Muscle of leg (tissue), 11 donors: Measurements from ENCODE around the gene UTY. TPM values are rescaled to one million over a fixed set of nuclear protein-coding genes. Genes with fewer than 3 reads are reported as not detected.
A peak's percentile ranks its signal among the peaks of the same experiment; 100 is the strongest.
"Not testable (repeated sequence)": the region's sequence is repeated elsewhere in the genome, so short reads cannot be mapped to it uniquely, and the experiment has no call there.

Source experiments
- DNase-seq: peaks from one replicate; pipeline ENCODE4 v3.0.0; 2013
- H3K27ac ChIP-seq: one replicate; pipeline ENCODE4 v1.5.1; 2013; ENCODE audit warnings: mild to moderate bottlenecking, low read length, control low read depth
- H3K27me3 ChIP-seq: one replicate; pipeline ENCODE4 v1.6.1; 2013; ENCODE audit warnings: low read length; ENCODE audit not compliant: control insufficient read depth, insufficient read depth
- H3K36me3 ChIP-seq: one replicate; pipeline ENCODE4 v1.6.1; 2013; ENCODE audit warnings: low read length; ENCODE audit not compliant: control insufficient read depth, insufficient read depth
- H3K4me1 ChIP-seq: one replicate; pipeline ENCODE4 v1.6.1; 2013; ENCODE audit warnings: low read length; ENCODE audit not compliant: control insufficient read depth, insufficient read depth
- H3K4me3 ChIP-seq: one replicate; pipeline ENCODE4 v1.5.1; 2013; ENCODE audit warnings: low read length, control low read depth
- H3K9me3 ChIP-seq: replicated peaks from 2 replicates; pipeline ENCODE4 v1.6.1; 2013; ENCODE audit warnings: low read depth, low read length; ENCODE audit not compliant: control insufficient read depth
- WGBS: methylation state at CpG from one replicate; pipeline ENCODE4 v1.1.5; 2013; ENCODE audit warnings: missing lambda C conversion rate; ENCODE audit not compliant: insufficient coverage; 5-methylcytosine and 5-hydroxymethylcytosine counted together
- polyA plus RNA-seq, 8 donors: library from polyadenylated mRNA; unstranded; fragments of 120-200 nt; gene quantifications; one replicate each; pipeline versions ENCODE4 v1.2.1 to v1.2.3, GENCODE V29; 2013; ENCODE audit warnings: inconsistent platforms in 1 of 8, low replicate concordance in 1 of 8; ENCODE audit not compliant: insufficient read length in 8 of 8, insufficient read depth in 1 of 8
- total RNA-seq: library from RNA; stranded (reverse); fragments of 120-200 nt; gene quantifications from one replicate; pipeline ENCODE4 v1.2.4, GENCODE V29; 2013

The UTY gene
- total and polyA plus RNA-seq, 9 donors, result 8.4 to 13.8 (median 10.3) TPM; not detected in 1

GRCh38 chrY:13330651-13331050 is 149.2 kb downstream of the UTY start:
- Histone ChIP-seq H3K36me3 (no peaks in the 10 kb centered on the region), H3K27ac (no peak overlapping the region), H3K27me3 (no peaks in the 10 kb centered on the region), H3K4me3 (no peak overlapping the region), H3K4me1 (no peaks in the 10 kb centered on the region), H3K9me3 (no peaks in the 10 kb centered on the region)
- DNase-seq, result no peak
- WGBS, result no CpG with 5 or more reads among the region's 2 CpGs

DNA sequence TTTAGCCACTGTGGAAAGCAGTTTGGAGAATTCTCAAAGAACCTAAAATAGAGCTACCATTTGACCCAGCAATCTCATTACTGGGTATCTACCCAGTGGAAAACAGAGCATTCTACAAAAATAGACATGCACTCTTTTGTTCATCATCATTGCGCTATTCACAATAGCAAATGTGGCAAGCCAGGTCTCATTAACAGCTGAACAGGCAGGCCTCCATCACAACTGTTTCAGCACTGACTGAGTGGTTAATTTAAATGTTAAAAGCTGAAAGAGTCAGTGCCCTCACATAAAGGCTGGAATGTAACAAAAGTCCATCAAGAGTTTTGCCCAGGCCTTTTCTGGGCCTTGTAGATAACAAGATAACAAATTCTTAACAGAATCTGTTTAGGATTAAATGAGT is 166.9 kb downstream of the UTY start:
- no peaks in the 10 kb centered on the region for H3K4me1 ChIP-seq
- H3K27me3 ChIP-seq, result no peaks in the 10 kb centered on the region
- H3K9me3 ChIP-seq, result no peaks in the 10 kb centered on the region
- no peak overlapping the region for H3K27ac ChIP-seq
- WGBS, result no CpG with 5 or more reads among the region's 1 CpG
- DNase-seq, result no peak
- H3K36me3 ChIP-seq, result no peaks in the 10 kb centered on the region
- no peak overlapping the region for H3K4me3 ChIP-seq

DNA sequence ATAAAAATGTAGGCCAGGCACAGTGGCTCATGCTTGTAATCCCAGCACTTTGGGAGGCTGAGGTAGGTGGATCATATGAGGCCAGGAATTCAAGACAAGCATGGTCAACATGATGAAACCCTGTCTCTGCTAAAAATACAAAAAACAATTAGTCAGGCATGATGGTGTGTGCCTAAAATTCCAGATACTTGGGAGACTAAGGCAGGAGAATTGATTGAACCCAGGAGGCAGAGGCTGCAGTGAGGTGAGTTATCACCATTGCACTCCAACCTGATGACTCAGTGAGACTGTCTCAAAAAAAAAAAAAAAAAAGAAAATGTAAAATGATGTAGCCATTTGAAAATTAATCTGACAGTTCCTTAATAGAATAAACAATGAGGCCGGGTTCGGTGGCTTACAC is 171.9 kb downstream of the UTY start:
- WGBS, result no CpG with 5 or more reads among the region's 2 CpGs
- no peaks in the 10 kb centered on the region for H3K4me1 ChIP-seq
- no peak for DNase-seq
- no peak overlapping the region for H3K4me3 ChIP-seq
- no peaks in the 10 kb centered on the region for H3K9me3 ChIP-seq
- H3K36me3 ChIP-seq, result no peaks in the 10 kb centered on the region
- no peaks in the 10 kb centered on the region for H3K27me3 ChIP-seq
- no peak overlapping the region for H3K27ac ChIP-seq

DNA sequence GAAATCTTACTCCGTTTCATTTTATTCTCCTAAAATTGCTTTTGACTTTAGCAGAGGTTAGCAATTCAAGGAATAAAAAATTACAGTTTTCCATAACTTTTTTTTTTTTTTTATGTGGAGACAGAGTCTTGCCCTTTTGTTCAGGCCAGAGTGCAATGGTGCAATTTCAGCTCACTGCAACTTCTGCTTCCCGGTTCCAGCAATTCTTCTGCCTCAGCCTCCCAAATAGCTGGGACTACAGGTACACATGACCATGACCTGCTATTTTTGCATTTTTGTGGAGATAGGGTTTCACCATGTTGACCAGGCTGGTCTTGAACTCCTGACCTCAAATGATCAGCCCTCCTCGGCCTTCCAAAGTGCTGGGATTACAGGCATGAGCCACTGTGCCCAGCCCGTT is 179.0 kb downstream of the UTY start:
- no peak overlapping the region for H3K27ac ChIP-seq
- no peaks in the 10 kb centered on the region for H3K27me3 ChIP-seq
- H3K4me3 ChIP-seq, result no peak overlapping the region
- no CpG with 5 or more reads among the region's 4 CpGs for WGBS
- no peaks in the 10 kb centered on the region for H3K9me3 ChIP-seq
- no peaks in the 10 kb centered on the region for H3K36me3 ChIP-seq
- DNase-seq, result no peak
- no peaks in the 10 kb centered on the region for H3K4me1 ChIP-seq

DNA sequence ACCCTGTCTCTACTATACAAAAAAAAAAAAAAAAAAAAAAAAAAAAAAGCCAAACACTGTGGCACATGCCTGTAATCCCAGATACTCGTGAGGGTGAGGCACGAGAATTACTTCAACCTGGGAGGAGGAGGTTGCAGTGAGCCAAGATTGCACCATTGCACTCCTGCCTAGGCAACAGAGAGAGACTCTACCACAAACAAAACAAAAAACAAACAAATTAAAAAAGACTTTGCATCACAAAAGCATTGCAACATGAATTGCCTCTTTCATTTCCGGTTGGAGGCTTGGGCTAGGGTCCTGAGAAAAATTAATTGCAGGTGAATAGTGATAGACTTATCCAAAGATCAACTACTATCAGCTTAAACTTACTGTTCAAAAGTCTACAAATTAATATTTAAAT is 180.4 kb downstream of the UTY start:
- Histone ChIP-seq H3K4me3 (no peak overlapping the region), H3K4me1 (no peaks in the 10 kb centered on the region), H3K27ac (no peak overlapping the region), H3K36me3 (no peaks in the 10 kb centered on the region), H3K27me3 (no peaks in the 10 kb centered on the region), H3K9me3 (no peaks in the 10 kb centered on the region)
- no CpG with 5 or more reads among the region's 3 CpGs for WGBS
- DNase-seq, result no peak

DNA sequence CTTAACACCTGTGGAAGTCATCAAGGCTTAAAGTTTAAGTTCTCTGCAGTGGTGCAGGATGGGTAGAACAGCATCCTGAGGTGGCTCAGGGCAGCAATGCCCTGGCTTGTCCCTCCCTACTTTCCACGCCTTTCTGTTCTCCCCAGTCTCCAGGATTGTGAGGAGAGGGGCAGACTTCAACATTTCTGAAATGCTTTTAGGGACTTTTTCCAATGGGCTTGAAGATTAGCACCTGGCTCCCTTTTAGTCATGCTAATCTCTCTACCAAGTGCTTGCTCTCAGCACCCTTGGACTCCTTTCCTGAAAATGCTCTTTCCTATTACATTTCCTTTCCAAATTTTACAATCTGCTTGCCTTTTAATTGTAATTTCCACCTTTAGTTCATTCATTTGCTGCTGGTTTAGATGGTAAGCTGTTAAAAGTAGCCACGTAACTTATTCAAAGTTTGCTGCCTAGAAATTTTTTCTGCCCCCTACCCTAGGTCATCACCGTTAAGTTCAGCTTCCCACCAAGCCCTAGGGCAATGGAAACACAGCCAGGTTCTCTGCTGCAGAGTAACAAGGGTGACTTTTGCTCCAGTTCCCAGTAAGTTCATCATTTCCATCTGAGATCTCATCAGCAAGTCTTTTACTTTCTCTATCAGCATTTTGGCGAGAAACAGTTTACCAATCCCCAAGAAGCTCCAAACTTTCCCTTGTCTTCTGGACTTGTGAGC is 183.5 kb downstream of the UTY start:
- Histone ChIP-seq H3K4me3 (no peak overlapping the region), H3K9me3 (no peaks in the 10 kb centered on the region), H3K27ac (no peak overlapping the region), H3K36me3 (no peaks in the 10 kb centered on the region), H3K27me3 (no peaks in the 10 kb centered on the region), H3K4me1 (no peaks in the 10 kb centered on the region)
- DNase-seq, result no peak
- WGBS, result no CpG with 5 or more reads among the region's 4 CpGs

DNA sequence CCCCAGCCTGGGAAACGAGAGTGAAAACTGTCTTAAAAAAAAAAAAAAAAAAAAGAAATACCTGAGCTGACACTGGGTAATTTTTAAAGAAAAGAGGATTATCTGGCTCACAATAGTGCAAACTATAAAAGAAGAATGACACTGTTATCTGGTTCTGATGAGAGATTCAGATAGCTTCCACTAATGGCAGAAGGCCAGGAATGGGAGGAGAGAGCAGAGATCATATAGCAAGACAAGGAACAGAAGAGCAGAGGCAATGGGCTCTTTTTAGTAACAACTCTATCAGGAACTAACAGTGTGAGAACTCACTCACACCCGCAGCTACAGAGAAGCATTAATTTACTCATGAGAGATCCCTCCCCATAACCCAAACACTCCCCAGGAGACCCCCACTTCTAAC is 184.8 kb downstream of the UTY start:
- no peak overlapping the region for H3K27ac ChIP-seq
- no peaks in the 10 kb centered on the region for H3K9me3 ChIP-seq
- H3K4me1 ChIP-seq, result no peaks in the 10 kb centered on the region
- no peaks in the 10 kb centered on the region for H3K36me3 ChIP-seq
- no peaks in the 10 kb centered on the region for H3K27me3 ChIP-seq
- no CpG with 5 or more reads among the region's 2 CpGs for WGBS
- no peak for DNase-seq
- H3K4me3 ChIP-seq, result no peak overlapping the region

- WGBS, result no CpG with 5 or more reads among the region's 1 CpG
- no peaks in the 10 kb centered on the region for H3K36me3 ChIP-seq
- no peak for DNase-seq
- H3K9me3 ChIP-seq, result no peaks in the 10 kb centered on the region
- H3K4me1 ChIP-seq, result no peaks in the 10 kb centered on the region
- H3K27me3 ChIP-seq, result no peaks in the 10 kb centered on the region
- H3K27ac ChIP-seq, result no peak overlapping the region
- H3K4me3 ChIP-seq, result no peak overlapping the region
Measured at GRCh38 chrY:13291199-13291598, 188.6 kb downstream of the UTY start.

DNA sequence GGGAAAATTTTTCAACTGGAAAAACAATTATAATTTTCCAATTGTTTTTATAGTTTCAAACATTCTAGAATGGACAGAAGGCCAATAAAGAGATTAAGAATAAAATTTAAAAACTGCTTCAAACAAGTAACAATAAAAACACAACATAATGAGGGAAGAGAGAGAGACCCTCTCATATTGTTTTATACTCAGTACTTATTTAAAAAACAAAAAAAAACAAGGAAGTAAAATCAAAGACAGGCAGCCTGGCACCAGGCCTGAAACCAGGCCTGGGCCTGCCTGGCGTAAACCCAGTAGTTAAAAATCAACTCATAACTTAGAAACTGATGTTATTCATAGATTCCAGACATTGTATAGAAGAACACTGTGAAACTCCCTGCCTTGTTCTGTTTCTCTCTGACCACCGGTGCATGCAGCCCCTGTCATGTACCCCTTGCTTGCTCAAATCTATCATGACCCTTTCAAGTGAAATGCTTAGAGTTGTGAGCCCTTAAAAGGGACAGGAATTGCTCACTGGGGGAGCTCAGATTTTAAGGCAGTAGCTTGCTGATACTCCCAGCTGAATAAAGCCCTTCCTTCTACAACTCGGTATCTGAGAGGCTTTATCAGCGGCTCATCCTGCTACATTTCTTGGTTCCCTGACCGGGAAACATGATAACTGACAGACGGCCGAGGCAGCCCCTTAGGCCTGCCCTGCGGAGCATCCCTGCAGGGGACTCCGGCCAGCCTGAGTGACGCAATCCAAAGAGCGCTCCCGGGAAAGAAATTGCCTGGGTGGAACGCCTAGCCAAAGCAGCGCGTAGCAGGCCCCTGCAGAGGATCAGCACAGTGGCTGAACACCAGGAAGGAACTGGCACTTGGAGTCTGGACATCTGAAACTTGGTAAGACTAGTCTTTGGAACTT is 197.4 kb downstream of the UTY start:
- not testable (repeated sequence) for H3K36me3 ChIP-seq, H3K27me3 ChIP-seq, H3K4me3 ChIP-seq, H3K4me1 ChIP-seq, H3K9me3 ChIP-seq, H3K27ac ChIP-seq
- DNase-seq, result peak; percentile 0
- no CpG with 5 or more reads among the region's 15 CpGs for WGBS

- Histone ChIP-seq H3K36me3 (no peaks in the 10 kb centered on the region), H3K27me3 (no peaks in the 10 kb centered on the region), H3K9me3 (no peaks in the 10 kb centered on the region), H3K4me3 (no peak overlapping the region), H3K27ac (no peak overlapping the region), H3K4me1 (no peaks in the 10 kb centered on the region)
- WGBS, result no CpG with 5 or more reads among the region's 2 CpGs
- no peak for DNase-seq
Measured at GRCh38 chrY:13279561-13279960, 200.3 kb downstream of the UTY start.
